Spleen (tissue), 7 donors: ENCODE data around the gene CERT1.

Experiments used
- POLR2AphosphoS5 ChIP-seq, 3 donors: sonication (generic); formaldehyde crosslinking; IDR thresholded peaks; one replicate each; pipeline ENCODE4 v1.5.1; 2017; ENCODE audit warnings: antibody characterized with exemption in 3 of 3
- TF ChIP-seq, protein P1 (sequence below), 11 experiments: fragments of 200-600 bp in 7 of 11; fragments of 450-650 bp in 4 of 11; sonication (generic) in 4 of 11; IDR thresholded peaks in 8 of 11; conservative IDR thresholded peaks in 3 of 11; 1 replicate in 7 of 11; 2 replicates in 4 of 11; pipeline versions ENCODE4 v1.4.0 to v1.8.0; 2016 to 2021; ENCODE audit warnings: antibody characterized with exemption in 11 of 11, inconsistent platforms in 4 of 11, mild to moderate bottlenecking in 1 of 11
- donor health status: DM: no; HTN: no; CAD: no; lungs with moderate emphysema.
- donor health status: DM: no; HTN: no; CAD: no.
- donor health status: DM: no; HTN: no; CAD: no.

GRCh38 chr5:75335486-75335885 is 175.9 kb downstream of the CERT1 start:
- TF ChIP-seq, protein P1, sequence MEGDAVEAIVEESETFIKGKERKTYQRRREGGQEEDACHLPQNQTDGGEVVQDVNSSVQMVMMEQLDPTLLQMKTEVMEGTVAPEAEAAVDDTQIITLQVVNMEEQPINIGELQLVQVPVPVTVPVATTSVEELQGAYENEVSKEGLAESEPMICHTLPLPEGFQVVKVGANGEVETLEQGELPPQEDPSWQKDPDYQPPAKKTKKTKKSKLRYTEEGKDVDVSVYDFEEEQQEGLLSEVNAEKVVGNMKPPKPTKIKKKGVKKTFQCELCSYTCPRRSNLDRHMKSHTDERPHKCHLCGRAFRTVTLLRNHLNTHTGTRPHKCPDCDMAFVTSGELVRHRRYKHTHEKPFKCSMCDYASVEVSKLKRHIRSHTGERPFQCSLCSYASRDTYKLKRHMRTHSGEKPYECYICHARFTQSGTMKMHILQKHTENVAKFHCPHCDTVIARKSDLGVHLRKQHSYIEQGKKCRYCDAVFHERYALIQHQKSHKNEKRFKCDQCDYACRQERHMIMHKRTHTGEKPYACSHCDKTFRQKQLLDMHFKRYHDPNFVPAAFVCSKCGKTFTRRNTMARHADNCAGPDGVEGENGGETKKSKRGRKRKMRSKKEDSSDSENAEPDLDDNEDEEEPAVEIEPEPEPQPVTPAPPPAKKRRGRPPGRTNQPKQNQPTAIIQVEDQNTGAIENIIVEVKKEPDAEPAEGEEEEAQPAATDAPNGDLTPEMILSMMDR (IDR thresholded peaks at IDR 0.05 in 8 of 11, conservative IDR thresholded peaks at IDR 0.05 in 3 of 11): no peak
- no peak for TF ChIP-seq POLR2AphosphoS5 (IDR thresholded peaks at IDR 0.05)
